ENCODE measurements around the gene TEPSIN.

Gene TEPSIN

DNA sequence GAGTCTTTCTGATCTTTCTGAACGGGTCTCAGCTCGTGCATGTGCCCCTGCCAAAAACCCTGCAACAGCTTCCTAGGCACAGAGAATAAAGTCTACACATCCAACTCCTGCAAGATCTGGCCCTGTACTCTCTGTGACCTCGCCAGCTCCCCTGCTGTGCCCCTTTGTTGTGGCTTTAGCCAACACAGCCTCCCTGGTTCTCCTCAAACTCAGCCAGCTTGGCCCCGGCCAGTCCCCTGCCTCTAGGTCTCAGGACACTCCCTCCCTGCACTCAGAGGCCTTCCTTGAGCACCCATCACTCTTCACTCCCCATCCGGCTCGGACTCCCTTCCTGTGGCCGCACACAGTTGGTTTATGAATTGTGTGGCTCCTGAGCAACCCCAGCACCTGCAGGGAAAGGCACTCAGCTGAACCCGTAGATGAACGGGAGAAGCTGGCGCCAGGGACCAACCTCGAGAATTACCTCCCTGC is 17.4 kb downstream of the TEPSIN start:
- no peak for DNase-seq (ENCODE audit: low spot score)

DNA sequence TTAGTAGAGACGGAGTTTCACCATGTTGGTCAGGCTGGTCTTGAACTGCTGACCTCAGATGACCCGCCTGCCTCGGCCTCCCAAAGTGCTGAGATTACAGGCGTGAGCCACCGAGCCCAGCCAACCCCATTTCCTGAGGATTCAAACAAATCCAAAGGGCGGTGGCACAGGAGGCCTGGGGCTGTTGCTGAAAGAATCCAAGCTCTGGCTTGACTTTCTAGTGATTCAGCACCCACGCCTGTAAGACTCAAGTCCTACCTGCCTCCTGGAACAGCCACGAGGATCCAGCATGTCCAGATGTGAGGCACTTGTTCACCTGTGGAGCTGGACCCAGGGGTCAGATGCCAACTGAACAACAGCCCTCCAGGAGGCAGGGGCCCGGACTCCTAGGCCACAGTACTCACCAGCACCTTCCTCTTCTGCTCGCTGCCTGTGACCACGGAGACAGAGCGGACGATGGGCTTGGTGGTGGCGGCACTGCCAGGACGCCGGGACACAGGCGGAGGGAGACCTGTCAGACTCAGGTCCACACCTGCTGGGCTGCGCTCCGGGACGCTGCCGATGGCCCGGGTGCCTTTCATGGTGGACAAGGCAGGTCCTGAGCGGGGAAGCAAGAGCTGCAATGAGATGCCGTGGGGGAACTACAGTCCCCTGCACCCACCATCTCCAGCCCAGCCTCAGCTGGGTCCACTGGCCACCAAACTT is 19.2 kb downstream of the TEPSIN start:
- no peak for DNase-seq (ENCODE audit: low spot score)

GRCh38 chr17:81218991-81219390 is 19.9 kb downstream of the TEPSIN start:
- no peak for DNase-seq (ENCODE audit: low spot score)

GRCh38 chr17:81218459-81218858 is 20.4 kb downstream of the TEPSIN start:
- no peak for DNase-seq (ENCODE audit: low spot score)

DNA sequence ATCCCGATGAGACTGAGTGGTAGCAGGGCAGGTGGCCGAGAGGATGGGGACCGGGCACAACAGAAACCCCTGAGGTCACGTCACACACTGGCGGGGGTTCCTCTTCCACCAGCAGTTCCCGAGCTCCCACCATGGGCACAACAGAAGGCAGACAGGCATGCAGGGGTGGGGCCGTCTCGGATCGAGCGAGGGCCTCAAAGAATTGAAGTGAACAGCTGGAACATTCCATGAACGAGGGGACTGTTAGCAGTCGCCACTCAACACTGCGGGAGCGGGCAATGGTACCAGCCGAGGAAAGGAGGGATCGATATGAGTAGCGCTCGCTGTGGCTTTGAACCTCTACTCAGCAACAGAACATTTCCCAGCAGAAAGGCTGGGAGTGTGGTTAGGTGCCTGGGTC is 21.4 kb downstream of the TEPSIN start:
- no peak for DNase-seq (ENCODE audit: low spot score)

GRCh38 chr17:81213978-81214377 is 24.9 kb downstream of the TEPSIN start:
- no peak for DNase-seq (ENCODE audit: low spot score)

- DNase-seq (ENCODE audit: low spot score): no peak
Measured at GRCh38 chr17:81212365-81212764, 26.5 kb downstream of the TEPSIN start.

DNA sequence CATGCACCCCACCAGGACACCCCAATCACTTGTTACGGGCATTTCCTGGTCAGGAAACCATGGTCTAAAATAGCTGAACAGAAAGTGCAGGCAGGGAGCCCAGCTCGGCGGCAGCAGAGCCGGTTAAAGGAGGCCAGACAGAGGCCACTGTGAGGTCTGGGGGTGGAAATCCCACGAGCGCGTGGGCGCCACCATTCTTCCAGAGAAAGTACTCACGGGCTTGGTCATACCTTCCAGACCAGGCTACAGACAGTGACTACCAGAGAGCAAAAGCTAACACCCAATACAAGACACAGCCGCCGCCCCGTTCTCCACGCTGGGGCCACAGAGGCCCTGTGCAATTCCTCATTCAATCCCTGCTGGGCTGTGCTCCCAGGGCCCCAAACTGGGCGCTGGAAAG is 28.0 kb downstream of the TEPSIN start:
- DNase-seq (ENCODE audit: low spot score): no peak

DNA sequence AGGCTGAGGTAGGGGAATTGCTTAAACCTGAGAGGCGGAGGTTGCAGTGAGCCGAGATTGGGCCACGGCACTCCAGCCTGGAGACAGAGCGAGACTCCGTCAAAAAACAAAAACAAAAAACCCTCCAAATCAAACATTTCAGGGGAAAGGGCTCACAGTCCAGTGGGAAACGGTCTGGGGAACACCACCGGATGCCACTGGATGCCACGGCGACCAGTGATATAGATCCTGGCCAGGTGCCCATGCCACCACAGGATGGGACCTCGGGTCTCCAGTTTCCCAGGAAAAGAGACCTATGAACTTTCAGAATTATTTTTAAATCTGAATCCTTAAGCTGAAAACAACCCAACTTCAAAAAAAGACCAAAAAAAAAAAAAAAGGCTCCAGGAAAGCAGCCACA is 28.4 kb downstream of the TEPSIN start:
- no peak for DNase-seq (ENCODE audit: low spot score)

DNA sequence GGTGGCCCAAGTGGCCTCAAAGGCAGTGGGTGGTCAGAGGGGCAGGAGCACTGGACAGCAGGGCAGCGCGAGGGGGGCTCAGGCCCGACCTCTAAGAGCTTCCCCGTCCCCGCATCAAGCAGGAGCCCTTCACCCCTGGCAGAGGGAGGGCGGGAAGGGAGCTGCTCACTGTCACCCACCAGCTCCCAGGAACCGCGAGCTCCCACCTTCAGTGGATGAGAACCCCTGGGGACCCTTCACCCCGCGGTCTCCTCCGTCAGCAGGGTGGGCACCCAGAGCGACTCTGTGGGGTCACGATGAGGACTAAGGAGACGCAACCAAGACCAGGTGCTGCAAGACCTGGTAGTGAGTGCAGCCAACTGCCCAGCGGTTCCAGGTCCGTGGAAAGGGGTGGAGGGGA is 29.7 kb downstream of the TEPSIN start:
- DNase-seq (ENCODE audit: low spot score): no peak

DNA sequence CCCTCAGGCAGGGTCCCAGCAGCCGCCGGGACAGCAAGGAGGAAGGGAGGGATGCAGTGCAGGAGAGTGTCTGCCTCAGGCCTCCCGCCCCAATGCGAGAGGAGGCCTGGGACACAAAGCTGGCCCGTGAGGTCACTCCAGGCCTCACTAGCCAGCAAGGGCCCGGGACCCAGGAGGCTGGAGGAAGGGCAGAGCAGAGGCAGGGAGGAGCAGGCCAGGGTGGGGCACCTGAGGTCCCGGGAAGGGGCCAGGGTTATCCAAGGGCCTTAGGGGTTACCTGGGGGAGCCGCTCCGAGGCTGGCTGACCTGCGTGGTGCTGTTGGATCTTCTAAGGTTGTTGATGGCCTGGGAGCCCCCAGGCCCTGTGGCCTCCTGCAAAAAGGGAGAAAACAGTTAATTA is 30.2 kb downstream of the TEPSIN start:
- no peak for DNase-seq (ENCODE audit: low spot score)

- DNase-seq (ENCODE audit: low spot score): no peak
Measured at GRCh38 chr17:81207610-81208581, 31.0 kb downstream of the TEPSIN start.

- DNase-seq (ENCODE audit: low spot score): no peak
Measured at GRCh38 chr17:81206657-81207056, 32.2 kb downstream of the TEPSIN start.

DNA sequence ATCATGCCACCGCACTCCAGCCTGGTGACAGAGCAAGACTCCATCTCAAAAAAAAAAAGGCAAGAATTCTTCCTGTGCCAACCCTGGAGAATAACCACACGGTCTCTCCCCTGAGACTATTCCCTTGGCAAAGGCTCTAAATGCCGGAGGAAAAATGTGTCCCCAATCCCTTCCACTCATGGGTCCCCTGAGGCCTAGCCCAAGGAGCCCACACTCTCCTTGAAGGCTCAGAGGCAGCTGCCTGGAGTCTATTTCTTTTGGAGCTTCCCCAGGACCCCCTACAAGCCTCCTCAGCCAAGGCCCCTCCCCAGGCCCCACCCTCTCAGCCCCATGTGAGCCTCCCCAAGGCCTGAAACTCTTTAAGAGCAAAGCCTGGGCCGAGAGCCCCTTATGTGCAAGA is 32.7 kb downstream of the TEPSIN start:
- DNase-seq (ENCODE audit: low spot score): no peak

GRCh38 chr17:81204578-81204977 is 34.3 kb downstream of the TEPSIN start:
- DNase-seq (ENCODE audit: low spot score): no peak

DNA sequence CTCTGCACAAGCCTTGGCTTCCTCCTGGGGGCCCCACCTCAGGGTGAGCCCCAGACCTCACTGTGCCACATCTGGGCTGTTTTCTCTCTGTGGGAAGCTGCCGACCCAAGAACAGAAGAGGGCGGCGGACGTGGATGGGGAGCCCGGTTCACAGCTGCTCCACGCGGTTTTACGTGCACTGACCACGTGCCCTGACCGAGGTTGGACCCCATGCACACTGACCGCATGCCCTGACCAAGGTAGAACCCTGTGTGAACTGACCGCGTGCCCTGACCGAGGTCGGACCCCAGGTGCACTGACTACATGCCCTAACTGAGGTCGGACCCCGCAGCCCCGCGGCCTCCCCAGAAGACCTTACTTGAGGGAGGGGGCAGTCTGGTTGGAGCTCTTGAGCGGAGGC is 35.7 kb downstream of the TEPSIN start:
- DNase-seq (ENCODE audit: low spot score): no peak

DNA sequence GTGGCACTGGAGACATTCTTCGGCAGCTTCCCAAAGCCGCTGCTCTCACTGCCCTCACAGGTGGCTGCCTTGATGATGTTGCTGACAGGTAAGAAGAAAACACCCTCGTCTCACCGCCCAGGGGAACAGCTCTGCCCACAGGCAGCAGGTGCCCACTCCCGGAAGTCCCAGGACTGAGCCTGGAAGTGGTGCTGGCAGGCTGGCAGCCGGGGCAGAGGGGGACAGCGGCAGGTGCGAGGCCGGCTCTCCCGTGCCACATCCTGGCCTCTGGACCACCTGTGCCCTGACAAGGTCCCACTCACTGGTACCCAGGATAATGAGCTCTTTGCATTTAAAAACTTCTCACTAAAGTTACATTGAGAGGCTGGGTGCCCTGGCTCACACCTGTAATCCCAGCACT is 36.5 kb downstream of the TEPSIN start:
- no peak for DNase-seq (ENCODE audit: low spot score)

DNA sequence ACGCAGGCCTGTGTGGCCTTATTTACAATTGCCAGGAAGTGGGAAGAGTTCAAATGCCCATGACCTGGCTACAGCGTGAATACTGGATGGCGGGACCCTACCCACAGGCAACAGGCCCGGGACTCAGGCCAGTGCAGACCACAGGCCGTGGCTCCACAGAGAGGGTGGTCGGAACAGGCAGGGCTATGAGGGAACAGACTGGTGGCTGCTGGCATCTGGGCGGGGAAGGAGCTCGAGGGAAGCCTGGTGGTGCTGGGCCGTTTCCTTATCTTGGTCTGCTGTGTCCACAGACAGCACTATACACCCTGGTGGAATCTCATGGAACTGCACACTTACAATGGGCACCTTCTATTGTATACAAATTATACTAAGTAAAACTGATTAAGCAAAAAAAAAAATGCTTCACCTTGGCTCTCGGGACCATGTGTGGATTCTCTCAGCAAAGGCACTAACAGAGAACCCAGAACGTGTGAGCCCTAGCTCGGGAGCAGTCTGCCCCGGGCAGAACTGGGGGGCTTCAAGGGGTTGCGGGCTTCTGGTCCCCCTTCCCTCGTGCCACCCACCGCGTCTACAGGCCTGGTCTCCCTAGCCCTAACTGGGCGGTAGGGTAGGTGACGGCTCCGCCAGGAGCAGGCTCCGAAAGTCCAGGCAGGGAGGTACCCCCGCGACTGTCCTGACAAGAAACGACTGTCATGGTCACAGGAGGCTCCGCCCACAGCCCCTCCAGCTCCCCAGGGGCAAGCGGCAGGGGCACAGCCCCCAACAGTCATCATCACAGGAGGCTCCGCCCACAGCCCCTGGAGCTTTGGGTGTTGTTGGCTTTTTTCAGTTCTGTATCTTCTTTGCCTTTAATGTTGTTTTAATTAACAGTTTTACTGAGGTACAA is 37.9 kb downstream of the TEPSIN start:
- peak; percentile 73 for DNase-seq (ENCODE audit: low spot score)

DNA sequence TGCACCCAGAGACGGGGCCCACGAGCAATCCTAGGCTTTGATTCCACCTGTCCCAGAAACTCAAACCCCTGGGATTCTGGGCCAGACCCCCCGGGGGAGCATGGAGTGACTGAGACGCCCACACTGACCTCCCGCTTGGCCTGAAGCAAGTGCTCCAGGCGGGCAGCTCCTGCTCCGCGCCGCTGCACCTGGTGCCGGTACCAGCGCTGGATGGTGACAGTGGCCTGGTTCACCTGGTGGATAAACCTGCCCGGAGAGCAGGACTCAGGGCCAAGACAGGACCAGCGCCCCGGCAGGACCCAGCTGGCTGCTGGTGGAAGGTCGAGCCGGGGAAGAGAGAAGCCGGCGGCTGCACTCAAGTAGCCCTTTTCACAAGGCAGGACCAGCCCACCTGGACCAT is 38.7 kb downstream of the TEPSIN start:
- no peak for DNase-seq (ENCODE audit: low spot score)

DNA sequence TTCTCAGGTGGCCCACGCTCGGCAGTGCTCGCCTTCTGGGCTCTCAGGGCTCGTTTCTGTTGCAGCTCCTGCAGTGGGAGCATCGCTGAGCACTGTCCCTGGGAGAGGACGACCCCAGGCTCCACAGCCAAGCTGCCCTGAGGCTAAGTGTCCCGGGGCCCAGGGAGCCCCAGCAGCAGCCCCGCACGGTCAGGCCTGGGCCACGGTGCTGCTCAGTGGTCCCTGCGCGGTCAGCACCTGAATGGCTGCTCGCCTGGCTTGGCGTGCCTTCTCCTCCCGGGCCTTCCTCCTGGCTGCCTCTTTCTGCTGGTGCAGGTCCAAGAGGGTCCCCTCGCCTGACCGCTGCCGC is 39.4 kb downstream of the TEPSIN start:
- DNase-seq (ENCODE audit: low spot score): no peak

GRCh38 chr17:81198826-81199481 is 39.9 kb downstream of the TEPSIN start:
- DNase-seq (ENCODE audit: low spot score): no peak
